Measurements from ENCODE around the gene CUEDC2. TPM values are rescaled to one million over a fixed set of nuclear protein-coding genes. Genes with fewer than 3 reads are reported as not detected.

CUEDC2 gene
- total and polyA plus RNA-seq, 2 experiments from 2014 or later: 45.4 to 79.9 TPM

DNA sequence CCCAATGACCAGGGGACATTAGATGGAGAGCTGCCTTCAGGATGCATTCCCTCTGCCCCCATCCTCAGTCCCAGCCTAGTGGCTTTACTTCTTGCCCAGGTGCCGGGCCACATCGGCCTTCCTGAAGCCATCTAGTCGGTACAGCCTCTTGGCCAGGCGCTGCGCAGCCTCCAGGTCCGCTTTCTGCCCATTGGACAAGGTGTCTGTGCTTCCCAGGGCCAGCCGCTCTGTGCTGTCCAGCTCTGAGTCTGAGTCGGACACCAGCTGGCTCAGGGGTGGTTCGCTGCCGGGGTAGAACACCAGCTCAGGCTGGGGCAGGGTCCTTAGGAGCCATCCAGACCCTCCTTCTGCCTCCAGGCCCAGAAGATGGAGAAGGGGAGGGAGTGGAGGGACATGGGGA, 20.1 kb downstream of the CUEDC2 start:
- Histone ChIP-seq H4K20me1 (ENCODE audit: insufficient read depth, poor library complexity, severe bottlenecking) (no peaks in the 10 kb centered on the region), H3K36me3 (replicated peaks; ENCODE audit: insufficient read depth, low read depth) (no peaks in the 10 kb centered on the region), H3K27me3 (peaks cover 38% of the 10 kb centered on the region), H3K79me2 (no peaks in the 10 kb centered on the region), H2AFZ (no peak overlapping the region), H3K9me3 (ENCODE audit: low read depth) (no peaks in the 10 kb centered on the region), H3K4me2 (no peak overlapping the region), H3K4me3 (no peak overlapping the region), H3K4me1 (ENCODE audit: insufficient read depth) (peaks cover 11% of the 10 kb centered on the region), H3K9me2 (replicated peaks; ENCODE audit: insufficient read depth) (no peaks in the 10 kb centered on the region), H3K27ac (no peak overlapping the region)
- WGBS (ENCODE audit: low lambda C conversion rate, missing lambda C conversion rate): 91% methylated on average over 10 of the region's 10 CpGs
- TF ChIP-seq EZH2 (IDR thresholded peaks at IDR 0.05; ENCODE audit: borderline replicate concordance) (no peak), EZH2phosphoT487 (IDR thresholded peaks at IDR 0.05; ENCODE audit: low read depth, severe bottlenecking, unreplicated experiment) (no peak)
- TF ChIP-seq, protein P1, sequence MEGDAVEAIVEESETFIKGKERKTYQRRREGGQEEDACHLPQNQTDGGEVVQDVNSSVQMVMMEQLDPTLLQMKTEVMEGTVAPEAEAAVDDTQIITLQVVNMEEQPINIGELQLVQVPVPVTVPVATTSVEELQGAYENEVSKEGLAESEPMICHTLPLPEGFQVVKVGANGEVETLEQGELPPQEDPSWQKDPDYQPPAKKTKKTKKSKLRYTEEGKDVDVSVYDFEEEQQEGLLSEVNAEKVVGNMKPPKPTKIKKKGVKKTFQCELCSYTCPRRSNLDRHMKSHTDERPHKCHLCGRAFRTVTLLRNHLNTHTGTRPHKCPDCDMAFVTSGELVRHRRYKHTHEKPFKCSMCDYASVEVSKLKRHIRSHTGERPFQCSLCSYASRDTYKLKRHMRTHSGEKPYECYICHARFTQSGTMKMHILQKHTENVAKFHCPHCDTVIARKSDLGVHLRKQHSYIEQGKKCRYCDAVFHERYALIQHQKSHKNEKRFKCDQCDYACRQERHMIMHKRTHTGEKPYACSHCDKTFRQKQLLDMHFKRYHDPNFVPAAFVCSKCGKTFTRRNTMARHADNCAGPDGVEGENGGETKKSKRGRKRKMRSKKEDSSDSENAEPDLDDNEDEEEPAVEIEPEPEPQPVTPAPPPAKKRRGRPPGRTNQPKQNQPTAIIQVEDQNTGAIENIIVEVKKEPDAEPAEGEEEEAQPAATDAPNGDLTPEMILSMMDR (IDR thresholded peaks at IDR 0.05; ENCODE audit: poor library complexity): no peak
- no peak for DNase-seq (ENCODE audit: low spot score)

DNA sequence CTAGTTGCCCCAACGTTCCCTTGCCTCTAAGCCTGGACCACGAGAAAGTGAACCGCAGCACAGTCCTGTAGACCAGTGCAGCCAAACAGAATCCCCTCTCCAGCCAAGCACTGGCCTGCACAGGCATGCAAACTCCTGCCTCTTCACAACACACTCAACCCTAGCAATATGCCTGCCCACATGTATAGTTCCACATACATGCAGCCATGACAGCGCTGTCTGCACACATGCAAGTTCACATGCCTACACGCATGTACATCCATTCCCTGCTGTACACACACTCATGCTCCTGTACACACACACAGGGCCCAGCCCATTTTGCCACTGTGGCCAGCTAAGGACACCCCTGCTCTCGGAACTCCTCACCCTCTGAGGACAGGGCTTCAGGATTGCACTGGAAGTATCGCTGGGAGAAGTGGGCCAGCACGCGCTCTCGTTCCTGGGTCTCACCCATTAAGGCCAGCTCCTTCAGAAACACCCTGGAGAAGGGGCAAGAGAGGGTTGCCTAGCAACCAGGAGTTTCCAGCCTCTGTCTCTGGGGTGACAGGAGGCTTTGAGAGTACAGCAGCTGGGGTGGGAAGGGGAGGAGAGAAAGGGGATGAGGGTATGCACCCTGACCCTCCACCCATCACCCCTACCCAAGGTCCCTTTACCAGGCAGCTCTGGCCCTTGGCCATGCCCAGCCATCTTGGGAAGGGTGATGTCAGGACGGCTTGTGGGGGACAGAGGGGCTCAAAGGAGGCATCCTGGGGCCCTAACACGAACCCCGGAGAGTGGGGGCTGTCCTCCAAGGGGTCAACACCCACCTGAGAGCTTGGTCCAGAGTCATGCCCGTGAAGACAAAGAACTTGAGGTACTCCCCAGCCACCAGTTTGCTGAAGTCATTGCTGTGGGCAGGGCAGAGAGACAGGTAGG, 20.8 kb downstream of the CUEDC2 start:
- Histone ChIP-seq H3K27me3 (peaks cover 36% of the 10 kb centered on the region), H3K4me2 (peak overlapping the region; percentile 96), H3K4me1 (ENCODE audit: insufficient read depth) (peaks cover 11% of the 10 kb centered on the region), H3K79me2 (no peaks in the 10 kb centered on the region), H2AFZ (no peak overlapping the region), H3K9me2 (replicated peaks; ENCODE audit: insufficient read depth) (no peaks in the 10 kb centered on the region), H3K9me3 (ENCODE audit: low read depth) (no peaks in the 10 kb centered on the region), H3K4me3 (no peak overlapping the region), H3K27ac (no peak overlapping the region), H3K36me3 (replicated peaks; ENCODE audit: insufficient read depth, low read depth) (no peaks in the 10 kb centered on the region), H4K20me1 (ENCODE audit: insufficient read depth, poor library complexity, severe bottlenecking) (no peaks in the 10 kb centered on the region)
- 90% methylated on average over 14 of the region's 14 CpGs for WGBS (ENCODE audit: low lambda C conversion rate, missing lambda C conversion rate)
- no peak for TF ChIP-seq EZH2phosphoT487 (IDR thresholded peaks at IDR 0.05; ENCODE audit: low read depth, severe bottlenecking, unreplicated experiment)
- TF ChIP-seq EZH2 (IDR thresholded peaks at IDR 0.05; ENCODE audit: borderline replicate concordance): no peak
- TF ChIP-seq, protein P1 (IDR thresholded peaks at IDR 0.05; ENCODE audit: poor library complexity): no peak
- DNase-seq (ENCODE audit: low spot score): no peak

DNA sequence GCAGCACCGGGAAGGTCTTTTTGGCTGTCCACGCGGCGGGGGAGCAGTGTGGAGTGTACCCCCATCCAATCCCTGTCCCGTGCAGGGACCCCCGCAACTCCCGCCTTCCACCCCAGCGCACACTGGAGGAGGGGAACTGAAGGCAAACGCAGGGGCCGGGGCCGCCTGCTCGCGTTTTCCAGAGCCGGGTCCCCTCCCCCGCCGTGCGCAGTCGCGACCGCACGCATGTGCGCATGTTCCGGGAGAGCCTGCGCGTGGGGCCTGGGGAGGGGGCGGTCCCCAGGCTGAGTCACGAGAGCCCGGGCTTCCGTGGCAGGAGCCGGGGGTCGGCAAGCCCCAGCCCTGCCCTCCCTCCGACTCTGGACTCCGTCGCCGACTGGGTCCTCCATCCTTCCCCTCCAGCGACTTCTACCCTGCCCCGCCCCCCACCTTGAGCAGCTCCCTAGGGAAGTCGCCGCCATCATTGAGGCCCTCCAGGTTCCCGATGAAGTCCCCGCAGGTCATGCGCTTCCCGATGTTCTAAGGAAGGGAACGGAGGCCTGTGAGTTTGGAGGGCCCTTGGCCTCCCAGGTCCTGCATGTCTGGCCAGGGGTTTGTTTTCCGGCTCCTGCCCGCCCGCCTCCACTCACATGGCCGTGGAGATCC, 21.8 kb downstream of the CUEDC2 start:
- no peaks in the 10 kb centered on the region for H3K9me2 ChIP-seq (replicated peaks; ENCODE audit: insufficient read depth)
- H3K4me3 ChIP-seq: peak overlapping the region; percentile 49
- no peaks in the 10 kb centered on the region for H3K9me3 ChIP-seq (ENCODE audit: low read depth)
- TF ChIP-seq EZH2phosphoT487 (IDR thresholded peaks at IDR 0.05; ENCODE audit: low read depth, severe bottlenecking, unreplicated experiment): no peak
- no peak for TF ChIP-seq EZH2 (IDR thresholded peaks at IDR 0.05; ENCODE audit: borderline replicate concordance)
- TF ChIP-seq, protein P1 (IDR thresholded peaks at IDR 0.05; ENCODE audit: poor library complexity): no peak
- H3K36me3 ChIP-seq (replicated peaks; ENCODE audit: insufficient read depth, low read depth): no peaks in the 10 kb centered on the region
- H3K4me2 ChIP-seq: peak overlapping the region; percentile 96
- no peaks in the 10 kb centered on the region for H3K79me2 ChIP-seq
- DNase-seq (ENCODE audit: low spot score): peak; percentile 73
- peak overlapping the region; percentile 88 for H3K27ac ChIP-seq
- no peaks in the 10 kb centered on the region for H4K20me1 ChIP-seq (ENCODE audit: insufficient read depth, poor library complexity, severe bottlenecking)
- H2AFZ ChIP-seq: peak overlapping the region; percentile 62
- H3K27me3 ChIP-seq: peaks cover 36% of the 10 kb centered on the region
- WGBS (ENCODE audit: low lambda C conversion rate, missing lambda C conversion rate): 10% methylated on average over 26 of the region's 48 CpGs
- H3K4me1 ChIP-seq (ENCODE audit: insufficient read depth): peaks cover 11% of the 10 kb centered on the region

All from hepatocyte (in vitro differentiated cells).